ENCODE measurements around the gene SEMA6A. TPM values are rescaled to one million over a fixed set of nuclear protein-coding genes. Genes with fewer than 3 reads are reported as not detected.

Gene SEMA6A
- total RNA-seq, 1 experiment from 2014 or later = 2.1 TPM

DNA sequence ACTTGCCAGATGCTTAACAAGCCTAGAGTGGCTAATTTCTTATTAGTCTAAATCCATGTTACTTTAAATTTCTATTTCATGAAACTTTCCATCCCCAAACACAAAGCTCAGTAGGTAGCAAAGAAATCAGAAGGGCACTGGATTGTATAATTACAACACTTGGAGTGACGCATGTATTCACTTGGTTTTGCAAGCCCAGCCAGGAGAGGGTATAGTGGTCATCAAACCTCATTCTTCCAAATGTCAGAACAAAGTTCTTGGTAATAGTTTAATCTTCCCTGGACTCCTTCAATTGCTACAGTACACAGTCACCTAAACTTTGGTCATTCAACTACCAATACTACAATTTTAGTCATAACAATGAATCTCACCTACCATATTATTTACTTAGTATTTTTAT lies 112.1 kb downstream of the SEMA6A start:
- ChIA-PET CTCF (no interaction called here), POLR2A (no interaction called here)
- intact Hi-C loops (cut with micrococcal nuclease) = no loop called here
- no peak for DNase-seq (ENCODE audit: unreplicated experiment)
- TF ChIP-seq, protein P1, sequence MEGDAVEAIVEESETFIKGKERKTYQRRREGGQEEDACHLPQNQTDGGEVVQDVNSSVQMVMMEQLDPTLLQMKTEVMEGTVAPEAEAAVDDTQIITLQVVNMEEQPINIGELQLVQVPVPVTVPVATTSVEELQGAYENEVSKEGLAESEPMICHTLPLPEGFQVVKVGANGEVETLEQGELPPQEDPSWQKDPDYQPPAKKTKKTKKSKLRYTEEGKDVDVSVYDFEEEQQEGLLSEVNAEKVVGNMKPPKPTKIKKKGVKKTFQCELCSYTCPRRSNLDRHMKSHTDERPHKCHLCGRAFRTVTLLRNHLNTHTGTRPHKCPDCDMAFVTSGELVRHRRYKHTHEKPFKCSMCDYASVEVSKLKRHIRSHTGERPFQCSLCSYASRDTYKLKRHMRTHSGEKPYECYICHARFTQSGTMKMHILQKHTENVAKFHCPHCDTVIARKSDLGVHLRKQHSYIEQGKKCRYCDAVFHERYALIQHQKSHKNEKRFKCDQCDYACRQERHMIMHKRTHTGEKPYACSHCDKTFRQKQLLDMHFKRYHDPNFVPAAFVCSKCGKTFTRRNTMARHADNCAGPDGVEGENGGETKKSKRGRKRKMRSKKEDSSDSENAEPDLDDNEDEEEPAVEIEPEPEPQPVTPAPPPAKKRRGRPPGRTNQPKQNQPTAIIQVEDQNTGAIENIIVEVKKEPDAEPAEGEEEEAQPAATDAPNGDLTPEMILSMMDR (IDR thresholded peaks at IDR 0.05; ENCODE audit: unreplicated experiment) = no peak
- Mint-ChIP-seq H3K27me3 (ENCODE audit: insufficient read depth, unreplicated experiment) (no peaks in the 10 kb centered on the region), H3K27ac (ENCODE audit: low read depth, unreplicated experiment) (no peak overlapping the region), H3K9me3 (ENCODE audit: unreplicated experiment) (no peaks in the 10 kb centered on the region), H3K4me3 (ENCODE audit: unreplicated experiment) (no peak overlapping the region), H3K36me3 (ENCODE audit: insufficient read depth, unreplicated experiment) (no peaks in the 10 kb centered on the region), H3K4me1 (ENCODE audit: insufficient read depth, unreplicated experiment) (no peaks in the 10 kb centered on the region)
- BruUV-seq (replicated peaks) = no TSS peak

GRCh38 chr5:116459301-116459700 lies 115.3 kb downstream of the SEMA6A start:
- TF ChIP-seq, protein P1 (IDR thresholded peaks at IDR 0.05; ENCODE audit: unreplicated experiment) = no peak
- BruUV-seq (replicated peaks) = no TSS peak
- H3K27me3 Mint-ChIP-seq (ENCODE audit: insufficient read depth, unreplicated experiment) = no peaks in the 10 kb centered on the region
- no peaks in the 10 kb centered on the region for H3K36me3 Mint-ChIP-seq (ENCODE audit: insufficient read depth, unreplicated experiment)
- no peak overlapping the region for H3K27ac Mint-ChIP-seq (ENCODE audit: low read depth, unreplicated experiment)
- ChIA-PET CTCF (no interaction called here), POLR2A (no interaction called here)
- intact Hi-C loops (cut with micrococcal nuclease) = no loop called here
- H3K9me3 Mint-ChIP-seq (ENCODE audit: unreplicated experiment) = no peaks in the 10 kb centered on the region
- no peaks in the 10 kb centered on the region for H3K4me1 Mint-ChIP-seq (ENCODE audit: insufficient read depth, unreplicated experiment)
- H3K4me3 Mint-ChIP-seq (ENCODE audit: unreplicated experiment) = no peak overlapping the region
- DNase-seq (ENCODE audit: unreplicated experiment) = no peak

DNA sequence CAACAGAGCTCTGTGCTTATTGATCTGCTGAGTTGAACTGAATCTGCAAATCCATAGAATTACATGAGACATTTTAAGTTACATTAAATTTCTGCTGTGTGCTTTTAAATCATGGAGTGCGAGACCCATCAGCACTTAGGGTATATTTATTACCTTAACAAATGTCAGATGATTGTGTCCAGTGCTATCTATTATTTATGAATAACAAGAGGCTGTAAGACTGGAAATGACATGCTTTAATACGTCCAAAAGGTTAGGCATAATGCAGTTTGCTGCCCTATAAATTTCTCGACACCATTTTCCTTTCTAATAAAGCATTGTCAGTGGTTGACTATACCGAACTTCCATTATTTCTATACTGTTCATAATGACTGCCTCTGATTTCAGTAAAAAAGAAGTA lies 117.6 kb downstream of the SEMA6A start:
- no TSS peak for BruUV-seq (replicated peaks)
- H3K4me1 Mint-ChIP-seq (ENCODE audit: insufficient read depth, unreplicated experiment) = no peaks in the 10 kb centered on the region
- H3K36me3 Mint-ChIP-seq (ENCODE audit: insufficient read depth, unreplicated experiment) = no peaks in the 10 kb centered on the region
- no peaks in the 10 kb centered on the region for H3K9me3 Mint-ChIP-seq (ENCODE audit: unreplicated experiment)
- no peak for DNase-seq (ENCODE audit: unreplicated experiment)
- TF ChIP-seq, protein P1 (IDR thresholded peaks at IDR 0.05; ENCODE audit: unreplicated experiment) = no peak
- no peaks in the 10 kb centered on the region for H3K27me3 Mint-ChIP-seq (ENCODE audit: insufficient read depth, unreplicated experiment)
- ChIA-PET POLR2A (no interaction called here), CTCF (no interaction called here)
- H3K4me3 Mint-ChIP-seq (ENCODE audit: unreplicated experiment) = no peak overlapping the region
- no peak overlapping the region for H3K27ac Mint-ChIP-seq (ENCODE audit: low read depth, unreplicated experiment)
- intact Hi-C loops (cut with micrococcal nuclease) = no loop called here

DNA sequence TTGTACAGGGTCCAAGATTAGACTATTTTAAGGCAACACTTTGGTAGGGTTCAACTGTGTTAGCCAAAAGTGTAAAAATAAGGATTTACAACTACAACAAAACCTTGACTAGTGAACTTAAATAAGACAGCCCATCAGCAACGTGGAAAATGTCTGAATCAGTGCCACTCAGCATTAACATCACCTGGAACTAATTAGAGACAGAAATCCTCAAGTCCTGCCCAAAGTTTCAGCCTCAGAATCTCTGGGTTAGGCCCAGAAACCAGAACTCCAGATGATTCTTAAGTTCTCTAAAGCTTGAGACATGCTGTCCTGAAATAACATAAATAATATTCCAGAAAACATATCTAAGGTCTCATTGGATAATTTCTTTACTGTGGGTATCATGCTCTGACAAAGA lies 118.6 kb downstream of the SEMA6A start:
- TF ChIP-seq, protein P1 (IDR thresholded peaks at IDR 0.05; ENCODE audit: unreplicated experiment) = no peak
- intact Hi-C loops (cut with micrococcal nuclease) = no loop called here
- ChIA-PET POLR2A (no interaction called here), CTCF (interaction anchor here (0.7 kb wide), 1 partner anchor 9 kb away, joined by 3 read pairs; no protein-coding TSS in a partner anchor)
- H3K4me1 Mint-ChIP-seq (ENCODE audit: insufficient read depth, unreplicated experiment) = no peaks in the 10 kb centered on the region
- BruUV-seq (replicated peaks) = no TSS peak
- H3K4me3 Mint-ChIP-seq (ENCODE audit: unreplicated experiment) = no peak overlapping the region
- no peaks in the 10 kb centered on the region for H3K9me3 Mint-ChIP-seq (ENCODE audit: unreplicated experiment)
- no peak overlapping the region for H3K27ac Mint-ChIP-seq (ENCODE audit: low read depth, unreplicated experiment)
- H3K27me3 Mint-ChIP-seq (ENCODE audit: insufficient read depth, unreplicated experiment) = no peaks in the 10 kb centered on the region
- no peak for DNase-seq (ENCODE audit: unreplicated experiment)
- no peaks in the 10 kb centered on the region for H3K36me3 Mint-ChIP-seq (ENCODE audit: insufficient read depth, unreplicated experiment)

All from MCF 10A (cell line).